SU-DHL-6 (cell line): ENCODE measurements around the gene ERF.

Experiments
- EZH2phosphoT487 ChIP-seq: fragments of 200-600 bp; sonication (generic), shearing (Covaris generic); conservative IDR thresholded peaks from 2 replicates; pipeline ENCODE4 v1.6.1; 2018; ENCODE audit warnings: mild to moderate bottlenecking, antibody characterized with exemption, low read length, moderate library complexity, mixed read lengths
- TF ChIP-seq, protein P1 (sequence below): fragments of 200-600 bp; sonication (generic); IDR thresholded peaks from one replicate; pipeline ENCODE4 v1.5.1; 2017; ENCODE audit warnings: antibody characterized with exemption, mild to moderate bottlenecking, low read length, moderate library complexity; ENCODE audit not compliant: insufficient read depth, poor library complexity, severe bottlenecking

DNA sequence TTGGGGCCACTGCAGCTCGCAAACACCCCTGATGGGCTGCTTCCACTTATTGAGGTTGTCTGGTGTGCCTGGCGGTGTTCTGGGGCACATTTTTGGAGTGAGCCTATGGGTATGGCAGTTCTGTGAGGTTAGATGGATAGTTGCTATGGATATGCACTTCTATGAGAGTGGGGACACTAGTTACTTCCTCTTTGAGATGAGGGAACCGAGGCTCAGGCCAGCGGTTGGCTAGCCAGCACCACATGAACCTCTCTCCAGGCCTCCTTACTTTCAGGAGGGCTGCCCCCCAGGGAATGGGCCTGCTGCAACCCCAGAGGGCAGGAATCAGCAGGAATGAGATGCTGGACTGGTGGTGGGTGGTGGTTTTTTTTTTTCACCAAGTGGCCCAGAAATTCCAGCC lies 33.5 kb upstream of the ERF start:
- TF ChIP-seq, protein P1, sequence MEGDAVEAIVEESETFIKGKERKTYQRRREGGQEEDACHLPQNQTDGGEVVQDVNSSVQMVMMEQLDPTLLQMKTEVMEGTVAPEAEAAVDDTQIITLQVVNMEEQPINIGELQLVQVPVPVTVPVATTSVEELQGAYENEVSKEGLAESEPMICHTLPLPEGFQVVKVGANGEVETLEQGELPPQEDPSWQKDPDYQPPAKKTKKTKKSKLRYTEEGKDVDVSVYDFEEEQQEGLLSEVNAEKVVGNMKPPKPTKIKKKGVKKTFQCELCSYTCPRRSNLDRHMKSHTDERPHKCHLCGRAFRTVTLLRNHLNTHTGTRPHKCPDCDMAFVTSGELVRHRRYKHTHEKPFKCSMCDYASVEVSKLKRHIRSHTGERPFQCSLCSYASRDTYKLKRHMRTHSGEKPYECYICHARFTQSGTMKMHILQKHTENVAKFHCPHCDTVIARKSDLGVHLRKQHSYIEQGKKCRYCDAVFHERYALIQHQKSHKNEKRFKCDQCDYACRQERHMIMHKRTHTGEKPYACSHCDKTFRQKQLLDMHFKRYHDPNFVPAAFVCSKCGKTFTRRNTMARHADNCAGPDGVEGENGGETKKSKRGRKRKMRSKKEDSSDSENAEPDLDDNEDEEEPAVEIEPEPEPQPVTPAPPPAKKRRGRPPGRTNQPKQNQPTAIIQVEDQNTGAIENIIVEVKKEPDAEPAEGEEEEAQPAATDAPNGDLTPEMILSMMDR: no peak
- TF ChIP-seq EZH2phosphoT487: no peak
